Right ventricle myocardium inferior (tissue), 1 donor: ENCODE measurements around the gene KRTAP12-3. TPM values are rescaled to one million over a fixed set of nuclear protein-coding genes. Genes with fewer than 3 reads are reported as not detected.
A peak's percentile ranks its signal among the peaks of the same experiment; 100 is the strongest.
"Not testable (repeated sequence)": the region's sequence is repeated elsewhere in the genome, so short reads cannot be mapped to it uniquely, and the experiment has no call there.

Source experiments
- ATAC-seq: fragments of 200-7000 bp; cut with Tn5 transposase; one replicate; pipeline ENCODE4 v1.9.1; 2020; ENCODE audit warnings: mild to moderate bottlenecking, moderate library complexity
- DNase-seq: peaks from one replicate; pipeline ENCODE4 v3.0.0; 2021; ENCODE audit errors: missing footprints
- intact Hi-C: fragments of 100-400 bp; cut with DNase I; formaldehyde crosslinking; loops from one replicate; pipeline ENCODE4 v1.11.0; 2022
- total RNA-seq: library from RNA; stranded (reverse); fragmentation: NEBNext Ultra II Directional; extraction: Animal tissue kit (Norgen Biotek cat#: 25700); gene quantifications from one replicate; pipeline ENCODE4 v1.2.1, GENCODE V29; 2021
- donor health status: DM: no; HTN: yes; CAD: no; lungs with severe emphysema.

The KRTAP12-3 gene
- total RNA-seq, 1 donor from 2014 or later = not detected

- DNase-seq, ATAC-seq, intact Hi-C loops: not testable (repeated sequence)
These were observed 11.1 kb upstream of the KRTAP12-3 start, which contains the start of gene KRTAP10-11 for GRCh38 chr21:44646366-44647221. Gene KRTAP10-11 (plus strand): TSS chr21:44646414. CDS start chr21:44646459, 45 bp downstream.

- ATAC-seq (no peak), DNase-seq (no peak)
- intact Hi-C loops = no loop called here
These were observed 10.5 kb upstream of the KRTAP12-3 start for GRCh38 chr21:44647222-44647552.

DNA sequence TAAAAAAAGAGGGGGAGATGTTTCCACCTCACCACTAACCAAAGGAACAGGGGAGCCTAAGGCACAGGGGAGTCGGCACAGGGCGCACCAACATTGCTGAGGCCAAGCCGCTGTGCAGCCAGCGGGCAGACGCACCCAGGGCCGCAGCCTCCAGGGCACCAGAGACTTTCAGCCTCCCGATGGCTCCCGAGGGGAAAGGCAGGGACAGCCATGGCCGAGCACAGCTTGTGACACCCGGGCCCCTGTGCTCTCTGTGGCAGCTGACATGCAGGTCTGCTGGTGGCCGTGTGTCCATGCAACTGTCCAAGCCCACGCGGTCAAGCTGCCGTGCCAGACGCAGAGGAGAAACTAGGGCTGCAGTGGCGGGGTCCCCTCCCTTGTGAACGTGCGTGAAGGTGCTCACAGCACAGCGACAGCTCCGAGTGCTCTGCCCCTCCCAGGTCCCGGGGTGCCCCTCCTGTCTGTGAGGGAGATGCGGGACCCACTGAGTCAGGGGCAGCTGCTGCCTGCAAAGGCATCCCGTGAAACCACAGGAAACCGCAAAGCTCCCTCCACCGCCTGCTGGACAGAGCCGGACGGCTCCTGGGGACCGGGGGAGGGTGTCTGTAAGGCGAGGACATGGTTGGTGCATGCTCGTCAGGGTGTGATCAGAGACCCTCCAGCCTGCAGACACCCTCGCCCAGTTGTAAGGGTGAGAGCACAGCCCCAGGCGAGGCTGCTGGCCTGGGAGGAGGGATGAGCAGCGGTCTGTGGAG is 9.0 kb upstream of the KRTAP12-3 start:
- DNase-seq (no peak), ATAC-seq (no peak)
- intact Hi-C loops = no loop called here

DNA sequence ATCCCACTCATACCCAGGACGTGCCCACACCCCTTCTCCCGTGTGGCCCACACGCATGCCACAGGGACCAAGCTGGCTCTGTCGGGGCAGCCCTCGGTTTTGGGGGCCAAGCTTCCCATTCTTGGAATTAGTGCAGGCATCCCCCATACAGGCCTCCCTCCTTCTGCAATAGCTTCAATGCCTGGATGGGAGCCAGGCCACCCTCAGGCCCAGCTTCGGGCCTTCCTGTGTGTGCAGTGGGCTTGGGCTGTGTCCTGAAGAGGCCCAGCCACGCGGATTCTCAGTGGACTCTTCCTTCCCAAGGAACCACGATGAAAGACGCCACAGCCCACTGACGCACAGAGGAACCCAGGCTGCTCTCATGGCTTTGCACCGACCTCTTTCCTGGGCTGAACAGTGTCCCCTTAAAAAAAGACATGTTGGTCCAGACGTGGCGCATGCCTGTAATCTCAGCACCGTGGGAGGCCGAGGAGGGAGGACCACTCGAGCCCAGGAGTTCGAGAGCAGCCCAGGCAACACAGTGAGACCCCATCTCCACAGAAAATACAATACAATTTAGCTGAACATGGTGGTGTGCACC is 8.1 kb upstream of the KRTAP12-3 start:
- intact Hi-C loops = no loop called here
- DNase-seq (no peak), ATAC-seq (no peak)

DNA sequence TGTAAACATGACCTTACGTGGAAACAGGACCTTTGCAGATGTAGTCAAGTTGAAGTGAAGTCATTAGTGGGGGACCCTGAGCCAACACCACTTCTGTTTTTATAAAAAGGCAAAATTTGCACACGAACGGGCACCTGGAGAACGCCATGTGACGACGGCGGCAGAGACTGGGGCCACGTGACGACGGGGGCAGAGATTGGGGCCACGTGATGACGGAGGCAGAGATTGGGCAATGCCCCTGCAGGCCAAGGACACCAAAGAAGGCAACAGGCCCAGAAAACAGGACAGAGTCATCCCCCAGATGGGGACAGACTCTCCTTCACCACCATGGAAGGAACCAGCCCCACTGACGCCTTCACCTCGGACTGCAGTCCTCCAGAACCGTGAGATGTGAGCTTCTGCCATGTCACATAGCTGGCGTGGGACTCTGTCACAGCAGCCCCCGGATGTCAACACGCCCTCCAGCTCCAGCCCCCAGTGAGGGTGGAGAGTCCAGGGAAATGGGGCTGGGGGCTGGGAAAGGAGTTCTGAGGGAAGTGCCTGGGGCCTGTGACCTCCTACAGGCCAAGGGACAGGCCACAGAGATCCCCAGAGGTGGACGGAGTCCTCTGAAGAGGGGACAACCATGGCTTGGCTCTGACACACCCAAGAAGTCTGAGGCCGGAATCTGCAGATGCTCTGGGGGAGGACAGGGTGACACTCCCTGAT is 7.3 kb upstream of the KRTAP12-3 start:
- ATAC-seq (no peak), DNase-seq (no peak)
- intact Hi-C loops = no loop called here

DNA sequence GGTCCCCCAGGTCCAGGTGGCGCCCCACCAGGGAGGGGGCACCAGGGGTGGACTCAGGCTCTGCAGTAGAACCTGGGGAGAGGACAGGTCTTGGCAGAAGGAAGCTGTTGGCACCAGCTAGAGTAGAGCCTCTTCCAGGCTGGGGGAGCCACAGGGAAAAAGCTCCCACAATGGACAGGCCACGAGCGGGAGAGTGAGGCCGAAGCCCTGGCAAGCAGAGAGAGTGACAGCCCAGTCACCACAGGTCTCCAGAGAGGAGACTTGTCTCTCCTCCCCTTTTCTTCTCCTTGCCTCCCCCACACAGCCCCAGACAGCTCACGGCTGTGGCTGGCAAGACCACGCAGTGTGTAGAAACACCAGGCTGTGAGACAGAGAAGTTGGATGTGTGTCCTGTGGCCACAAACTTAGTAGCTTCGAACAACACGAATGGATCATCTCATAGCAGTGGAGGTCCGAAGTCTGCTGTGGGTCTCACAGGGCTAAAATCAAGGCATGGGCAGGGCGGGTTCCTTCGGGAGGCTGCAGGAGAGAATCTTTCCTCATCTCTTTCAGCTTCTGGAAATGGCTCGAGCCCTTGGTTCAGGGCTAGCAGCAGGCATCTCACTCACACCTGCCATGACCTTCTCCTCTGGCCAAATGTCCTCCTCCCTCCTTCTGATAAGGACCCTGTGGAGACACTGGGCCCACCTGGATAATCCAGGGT is 6.6 kb upstream of the KRTAP12-3 start:
- intact Hi-C loops = no loop called here
- no peak for ATAC-seq
- no peak for DNase-seq

- intact Hi-C loops = no loop called here
- ATAC-seq (no peak), DNase-seq (no peak)
These were observed 4.6 kb upstream of the KRTAP12-3 start for GRCh38 chr21:44653123-44653522.

- DNase-seq = no peak
- no peak for ATAC-seq
- intact Hi-C loops = no loop called here
These were observed 3.8 kb upstream of the KRTAP12-3 start for GRCh38 chr21:44653656-44654575.

GRCh38 chr21:44654576-44655175 is 3.1 kb upstream of the KRTAP12-3 start, which contains the start of gene KRTAP12-4:
Gene KRTAP12-4 (minus strand): TSS chr21:44654659. CDS start chr21:44654614, 45 bp downstream.
- no peak for DNase-seq
- intact Hi-C loops = no loop called here
- ATAC-seq = no peak

GRCh38 chr21:44656868-44657267 is 864 bp upstream of the KRTAP12-3 start:
- no peak for ATAC-seq

GRCh38 chr21:44658541-44658910 is 794 bp downstream of the KRTAP12-3 start:
- intact Hi-C loops = no loop called here
- ATAC-seq (no peak), DNase-seq (no peak)

More at GRCh38 chr21:44656868-44657267, 864 bp upstream of the KRTAP12-3 start:
- no peak for DNase-seq
- intact Hi-C loops = no loop called here

DNA sequence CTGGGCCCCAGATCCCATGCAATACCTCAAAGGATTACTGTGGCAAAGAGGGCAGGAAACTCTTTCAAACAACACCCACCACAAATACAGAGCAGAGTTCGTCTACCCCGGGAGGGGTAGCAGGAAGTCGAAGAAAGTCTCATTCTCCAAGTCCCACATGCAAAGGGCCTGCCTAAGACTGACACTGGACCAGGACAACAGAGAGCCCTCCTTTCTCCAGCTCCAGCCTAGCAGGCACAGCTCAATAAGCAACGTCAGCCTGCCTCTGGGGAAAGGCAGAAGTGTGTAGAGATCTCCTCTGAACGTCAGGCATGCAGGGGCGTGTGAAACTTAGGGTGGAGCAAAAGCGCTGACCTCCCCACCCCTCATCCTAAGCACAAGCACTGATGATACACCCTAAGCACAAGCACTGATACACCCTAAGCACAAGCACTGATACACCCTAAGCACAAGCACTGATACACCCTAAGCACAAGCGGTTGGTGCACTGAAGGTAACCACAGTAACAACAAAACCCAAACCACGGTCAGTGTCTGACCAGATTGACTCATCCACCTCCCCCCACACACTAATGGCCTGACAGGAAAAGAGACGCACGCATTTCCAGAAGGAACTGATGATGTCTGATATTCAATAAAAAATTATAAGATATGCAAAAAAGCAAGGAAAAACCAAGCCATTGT is 1.3 kb downstream of the KRTAP12-3 start:
- no peak for ATAC-seq
- intact Hi-C loops = no loop called here
- DNase-seq = no peak

GRCh38 chr21:44661567-44661966 is 3.8 kb downstream of the KRTAP12-3 start:
- DNase-seq, ATAC-seq, intact Hi-C loops: not testable (repeated sequence)

GRCh38 chr21:44664691-44665090 is 7.0 kb downstream of the KRTAP12-3 start:
- intact Hi-C loops = no loop called here
- ATAC-seq (no peak), DNase-seq (no peak)

GRCh38 chr21:44666401-44667320 is 8.9 kb downstream of the KRTAP12-3 start, which contains the start of gene KRTAP12-2:
Gene KRTAP12-2 (minus strand): TSS chr21:44666927. CDS start chr21:44666886, 41 bp downstream.
- DNase-seq (peak; percentile 84), ATAC-seq (peak; percentile 88)
- intact Hi-C loops = no loop called here
